ENCODE measurements around the gene FAM228B.

GRCh38 chr2:24075259-24075658 lies 48.0 kb upstream of the FAM228B start:
- TF ChIP-seq CTCF (conservative IDR thresholded peaks at IDR 0.05; ENCODE audit: low read length) (no peak), EZH2phosphoT487 (IDR thresholded peaks at IDR 0.05; ENCODE audit: borderline replicate concordance, low read depth, low read length) (no peak)

All from OCI-LY7 (cell line).